GM23338 (cell line): Measurements from ENCODE around the gene TMX3. TPM values are rescaled to one million over a fixed set of nuclear protein-coding genes. Genes with fewer than 3 reads are reported as not detected.

Experiments used
- ATAC-seq: fragments of 200-7000 bp; cut with Tn5 transposase; 3 replicates; pipeline ENCODE4 v1.9.1; 2020
- DNase-seq: peaks from one replicate; pipeline ENCODE4 v3.0.0-alpha.2; 2015; ENCODE audit warnings: low spot score
- H2AFZ ChIP-seq: fragments of 200-600 bp; sonication (generic); 2 replicates; pipeline ENCODE4 v1.8.0; 2016; ENCODE audit warnings: antibody characterized with exemption, mild to moderate bottlenecking, moderate library complexity
- H3F3A ChIP-seq: fragments of 200-600 bp; sonication (generic); replicated peaks from 2 replicates; pipeline ENCODE4 v1.8.0; 2017; ENCODE audit warnings: antibody characterized with exemption, mixed run types, low read depth
- H3K27ac ChIP-seq: fragments of 200-600 bp; sonication (generic); 2 replicates; pipeline ENCODE4 v1.6.1; 2016; ENCODE audit warnings: low read depth
- H3K27me3 ChIP-seq: fragments of 200-600 bp; sonication (generic); 2 replicates; pipeline ENCODE4 v1.8.0; 2016; ENCODE audit warnings: mild to moderate bottlenecking, mixed run types, moderate library complexity; ENCODE audit not compliant: insufficient read depth
- H3K36me3 ChIP-seq: fragments of 200-600 bp; sonication (generic); 2 replicates; pipeline ENCODE4 v1.8.0; 2016; ENCODE audit warnings: mild to moderate bottlenecking; ENCODE audit not compliant: insufficient read depth
- H3K4me1 ChIP-seq: fragments of 200-600 bp; sonication (generic); 2 replicates; pipeline ENCODE4 v1.8.0; 2016; ENCODE audit warnings: mild to moderate bottlenecking, moderate library complexity; ENCODE audit not compliant: insufficient read depth
- H3K4me2 ChIP-seq: fragments of 200-600 bp; sonication (generic); 2 replicates; pipeline ENCODE4 v1.7.1; 2017; ENCODE audit warnings: mixed run types
- H3K4me3 ChIP-seq: fragments of 200-600 bp; sonication (generic); 2 replicates; pipeline ENCODE4 v1.6.1; 2016; ENCODE audit warnings: mixed run types
- H3K79me2 ChIP-seq: fragments of 200-600 bp; sonication (generic); replicated peaks from 2 replicates; pipeline ENCODE4 v1.8.0; 2017; ENCODE audit warnings: mild to moderate bottlenecking; ENCODE audit not compliant: insufficient read depth
- H3K9me2 ChIP-seq: fragments of 200-600 bp; sonication (generic); 2 replicates; pipeline ENCODE4 v1.8.0; 2017; ENCODE audit not compliant: insufficient read depth
- H4K20me1 ChIP-seq: fragments of 200-600 bp; sonication (generic); replicated peaks from 2 replicates; pipeline ENCODE4 v1.8.0; 2017; ENCODE audit warnings: mild to moderate bottlenecking; ENCODE audit not compliant: insufficient read depth
- H3K27ac Mint-ChIP-seq: 2 replicates; pipeline ENCODE4 v1.8.0; 2020; ENCODE audit warnings: inconsistent platforms, mild to moderate bottlenecking, moderate library complexity, mixed read lengths
- H3K27me3 Mint-ChIP-seq: 3 replicates; pipeline ENCODE4 v1.8.0; 2022; ENCODE audit warnings: low read depth, mild to moderate bottlenecking, moderate library complexity, mixed read lengths, inconsistent platforms; ENCODE audit not compliant: insufficient read depth, poor library complexity
- H3K36me3 Mint-ChIP-seq: 3 replicates; pipeline ENCODE4 v1.8.0; 2021; ENCODE audit warnings: low read depth, mild to moderate bottlenecking, inconsistent platforms, moderate library complexity, mixed read lengths
- H3K4me1 Mint-ChIP-seq: 3 replicates; pipeline ENCODE4 v1.8.0; 2020; ENCODE audit warnings: mild to moderate bottlenecking, inconsistent platforms, mixed read lengths
- H3K4me3 Mint-ChIP-seq: 3 replicates; pipeline ENCODE4 v1.8.0; 2021; ENCODE audit warnings: moderate library complexity, mild to moderate bottlenecking, inconsistent platforms, mixed read lengths
- H3K9me3 Mint-ChIP-seq: 3 replicates; pipeline ENCODE4 v1.8.0; 2020; ENCODE audit warnings: moderate library complexity, mild to moderate bottlenecking, inconsistent platforms, mixed read lengths
- EZH2 ChIP-seq: fragments of 200-600 bp; sonication (generic); IDR thresholded peaks from one replicate; pipeline ENCODE4 v1.8.0; 2017; ENCODE audit warnings: antibody characterized with exemption, mild to moderate bottlenecking, low read depth; ENCODE audit not compliant: unreplicated experiment
- NANOG ChIP-seq: IDR thresholded peaks from 2 replicates; pipeline ENCODE4 v1.6.1; 2016; ENCODE audit warnings: antibody characterized with exemption, borderline replicate concordance
- POLR2AphosphoS5 ChIP-seq: IDR thresholded peaks from 2 replicates; pipeline ENCODE4 v1.6.1; 2016; ENCODE audit warnings: antibody characterized with exemption, low read depth
- ZNF114 ChIP-seq: fragments of 250-450 bp; sonication (Bioruptor Pico); IDR thresholded peaks from 2 replicates; pipeline ENCODE4 v1.5.0; 2020; ENCODE audit warnings: mild to moderate bottlenecking, moderate library complexity
- polyA plus RNA-seq: library from polyadenylated mRNA; unstranded; fragments of >200 nt; fragmentation: Nextera tagmentation; extraction: Ambion mirVana; gene quantifications from 2 replicates; pipeline ENCODE4 v1.2.1, GENCODE V29; 2016
- total RNA-seq: library from RNA; depleted of rRNA; stranded (reverse); fragments of >200 nt; shearing (Covaris generic); gene quantifications from 2 replicates; pipeline ENCODE4 v1.2.3, GENCODE V29; 2014
- TF ChIP-seq, protein P1 (sequence below), 2 experiments: fragments of 200-600 bp in 1 of 2; sonication (generic) in 1 of 2; conservative IDR thresholded peaks; 2 replicates each; pipeline versions ENCODE4 v1.5.1 to v1.6.1; 2016 to 2017; ENCODE audit warnings: antibody characterized with exemption in 2 of 2, low read depth in 2 of 2, mild to moderate bottlenecking in 2 of 2, moderate library complexity in 1 of 2
- TF ChIP-seq, protein P2 (sequence below): fragments of 250-450 bp; sonication (Bioruptor Pico); IDR thresholded peaks from 2 replicates; pipeline ENCODE4 v1.5.0; 2020; ENCODE audit warnings: mild to moderate bottlenecking, moderate library complexity
- TF ChIP-seq, protein P3 (sequence below): IDR thresholded peaks from one replicate; pipeline ENCODE4 v1.6.1; 2018; ENCODE audit warnings: antibody characterized with exemption; ENCODE audit not compliant: unreplicated experiment

Gene TMX3
- total and polyA plus RNA-seq, 2 experiments from 2014 or later, result 12.4 to 40.1 TPM

DNA sequence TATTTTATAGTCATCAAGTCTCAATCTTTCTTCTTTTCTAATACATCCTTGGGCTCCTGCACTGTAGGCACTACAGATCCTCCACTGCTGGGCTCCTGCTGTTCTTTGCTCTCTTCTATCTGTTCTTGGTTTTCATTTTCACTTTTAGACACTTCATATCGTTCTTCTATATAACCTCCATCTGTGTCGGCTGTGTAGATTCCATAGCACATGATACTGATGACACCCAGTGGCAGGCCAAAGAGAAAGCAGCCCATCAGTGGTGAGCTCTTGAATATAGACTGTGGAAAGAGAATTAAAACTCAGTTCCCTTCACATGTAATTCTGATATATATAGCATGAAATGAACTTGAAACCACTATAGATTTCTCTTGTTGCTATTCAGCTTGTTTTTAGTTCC, 38.0 kb downstream of the TMX3 start:
- no peaks in the 10 kb centered on the region for H3K4me1 ChIP-seq
- Mint-ChIP-seq H3K9me3 (no peaks in the 10 kb centered on the region), H3K27me3 (peaks cover 3% of the 10 kb centered on the region), H3K36me3 (peaks cover 31% of the 10 kb centered on the region), H3K4me1 (no peaks in the 10 kb centered on the region), H3K27ac (no peak overlapping the region), H3K4me3 (no peak overlapping the region)
- H3K9me2 ChIP-seq, result no peaks in the 10 kb centered on the region
- peaks cover 4% of the 10 kb centered on the region; the same call in 1 of the 2 replicates for H3K36me3 ChIP-seq
- no peaks in the 10 kb centered on the region for H3K79me2 ChIP-seq
- no peaks in the 10 kb centered on the region for H3K27me3 ChIP-seq
- DNase-seq (no peak), ATAC-seq (no peak)
- TF ChIP-seq, protein P1, sequence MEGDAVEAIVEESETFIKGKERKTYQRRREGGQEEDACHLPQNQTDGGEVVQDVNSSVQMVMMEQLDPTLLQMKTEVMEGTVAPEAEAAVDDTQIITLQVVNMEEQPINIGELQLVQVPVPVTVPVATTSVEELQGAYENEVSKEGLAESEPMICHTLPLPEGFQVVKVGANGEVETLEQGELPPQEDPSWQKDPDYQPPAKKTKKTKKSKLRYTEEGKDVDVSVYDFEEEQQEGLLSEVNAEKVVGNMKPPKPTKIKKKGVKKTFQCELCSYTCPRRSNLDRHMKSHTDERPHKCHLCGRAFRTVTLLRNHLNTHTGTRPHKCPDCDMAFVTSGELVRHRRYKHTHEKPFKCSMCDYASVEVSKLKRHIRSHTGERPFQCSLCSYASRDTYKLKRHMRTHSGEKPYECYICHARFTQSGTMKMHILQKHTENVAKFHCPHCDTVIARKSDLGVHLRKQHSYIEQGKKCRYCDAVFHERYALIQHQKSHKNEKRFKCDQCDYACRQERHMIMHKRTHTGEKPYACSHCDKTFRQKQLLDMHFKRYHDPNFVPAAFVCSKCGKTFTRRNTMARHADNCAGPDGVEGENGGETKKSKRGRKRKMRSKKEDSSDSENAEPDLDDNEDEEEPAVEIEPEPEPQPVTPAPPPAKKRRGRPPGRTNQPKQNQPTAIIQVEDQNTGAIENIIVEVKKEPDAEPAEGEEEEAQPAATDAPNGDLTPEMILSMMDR (conservative IDR thresholded peaks at IDR 0.05; ENCODE audit: low read depth in 2 of 2), result peak in 1 of 2 experiments; percentile 24; a peak in 1 of 4 replicates
- no peak for TF ChIP-seq ZNF114 (CRISPR knock-in tag)
- TF ChIP-seq, protein P2, sequence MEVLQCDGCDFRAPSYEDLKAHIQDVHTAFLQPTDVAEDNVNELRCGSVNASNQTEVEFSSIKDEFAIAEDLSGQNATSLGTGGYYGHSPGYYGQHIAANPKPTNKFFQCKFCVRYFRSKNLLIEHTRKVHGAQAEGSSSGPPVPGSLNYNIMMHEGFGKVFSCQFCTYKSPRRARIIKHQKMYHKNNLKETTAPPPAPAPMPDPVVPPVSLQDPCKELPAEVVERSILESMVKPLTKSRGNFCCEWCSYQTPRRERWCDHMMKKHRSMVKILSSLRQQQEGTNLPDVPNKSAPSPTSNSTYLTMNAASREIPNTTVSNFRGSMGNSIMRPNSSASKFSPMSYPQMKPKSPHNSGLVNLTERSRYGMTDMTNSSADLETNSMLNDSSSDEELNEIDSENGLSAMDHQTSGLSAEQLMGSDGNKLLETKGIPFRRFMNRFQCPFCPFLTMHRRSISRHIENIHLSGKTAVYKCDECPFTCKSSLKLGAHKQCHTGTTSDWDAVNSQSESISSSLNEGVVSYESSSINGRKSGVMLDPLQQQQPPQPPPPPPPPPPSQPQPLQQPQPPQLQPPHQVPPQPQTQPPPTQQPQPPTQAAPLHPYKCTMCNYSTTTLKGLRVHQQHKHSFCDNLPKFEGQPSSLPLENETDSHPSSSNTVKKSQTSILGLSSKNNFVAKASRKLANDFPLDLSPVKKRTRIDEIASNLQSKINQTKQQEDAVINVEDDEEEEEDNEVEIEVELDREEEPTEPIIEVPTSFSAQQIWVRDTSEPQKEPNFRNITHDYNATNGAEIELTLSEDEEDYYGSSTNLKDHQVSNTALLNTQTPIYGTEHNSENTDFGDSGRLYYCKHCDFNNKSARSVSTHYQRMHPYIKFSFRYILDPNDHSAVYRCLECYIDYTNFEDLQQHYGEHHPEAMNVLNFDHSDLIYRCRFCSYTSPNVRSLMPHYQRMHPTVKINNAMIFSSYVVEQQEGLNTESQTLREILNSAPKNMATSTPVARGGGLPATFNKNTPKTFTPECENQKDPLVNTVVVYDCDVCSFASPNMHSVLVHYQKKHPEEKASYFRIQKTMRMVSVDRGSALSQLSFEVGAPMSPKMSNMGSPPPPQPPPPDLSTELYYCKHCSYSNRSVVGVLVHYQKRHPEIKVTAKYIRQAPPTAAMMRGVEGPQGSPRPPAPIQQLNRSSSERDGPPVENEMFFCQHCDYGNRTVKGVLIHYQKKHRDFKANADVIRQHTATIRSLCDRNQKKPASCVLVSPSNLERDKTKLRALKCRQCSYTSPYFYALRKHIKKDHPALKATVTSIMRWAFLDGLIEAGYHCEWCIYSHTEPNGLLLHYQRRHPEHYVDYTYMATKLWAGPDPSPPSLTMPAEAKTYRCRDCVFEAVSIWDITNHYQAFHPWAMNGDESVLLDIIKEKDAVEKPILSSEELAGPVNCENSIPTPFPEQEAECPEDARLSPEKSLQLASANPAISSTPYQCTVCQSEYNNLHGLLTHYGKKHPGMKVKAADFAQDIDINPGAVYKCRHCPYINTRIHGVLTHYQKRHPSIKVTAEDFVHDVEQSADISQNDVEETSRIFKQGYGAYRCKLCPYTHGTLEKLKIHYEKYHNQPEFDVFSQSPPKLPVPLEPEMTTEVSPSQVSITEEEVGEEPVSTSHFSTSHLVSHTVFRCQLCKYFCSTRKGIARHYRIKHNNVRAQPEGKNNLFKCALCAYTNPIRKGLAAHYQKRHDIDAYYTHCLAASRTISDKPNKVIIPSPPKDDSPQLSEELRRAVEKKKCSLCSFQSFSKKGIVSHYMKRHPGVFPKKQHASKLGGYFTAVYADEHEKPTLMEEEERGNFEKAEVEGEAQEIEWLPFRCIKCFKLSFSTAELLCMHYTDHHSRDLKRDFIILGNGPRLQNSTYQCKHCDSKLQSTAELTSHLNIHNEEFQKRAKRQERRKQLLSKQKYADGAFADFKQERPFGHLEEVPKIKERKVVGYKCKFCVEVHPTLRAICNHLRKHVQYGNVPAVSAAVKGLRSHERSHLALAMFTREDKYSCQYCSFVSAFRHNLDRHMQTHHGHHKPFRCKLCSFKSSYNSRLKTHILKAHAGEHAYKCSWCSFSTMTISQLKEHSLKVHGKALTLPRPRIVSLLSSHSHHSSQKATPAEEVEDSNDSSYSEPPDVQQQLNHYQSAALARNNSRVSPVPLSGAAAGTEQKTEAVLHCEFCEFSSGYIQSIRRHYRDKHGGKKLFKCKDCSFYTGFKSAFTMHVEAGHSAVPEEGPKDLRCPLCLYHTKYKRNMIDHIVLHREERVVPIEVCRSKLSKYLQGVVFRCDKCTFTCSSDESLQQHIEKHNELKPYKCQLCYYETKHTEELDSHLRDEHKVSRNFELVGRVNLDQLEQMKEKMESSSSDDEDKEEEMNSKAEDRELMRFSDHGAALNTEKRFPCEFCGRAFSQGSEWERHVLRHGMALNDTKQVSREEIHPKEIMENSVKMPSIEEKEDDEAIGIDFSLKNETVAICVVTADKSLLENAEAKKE (CRISPR knock-in tag), result no peak
- H3K4me3 ChIP-seq, result no peak overlapping the region
- no peak overlapping the region for H3K4me2 ChIP-seq
- no peaks in the 10 kb centered on the region for H3F3A ChIP-seq
- no peak overlapping the region for H2AFZ ChIP-seq
- no peaks in the 10 kb centered on the region; the same call in 1 of the 2 replicates for H4K20me1 ChIP-seq
- H3K27ac ChIP-seq, result no peak overlapping the region

DNA sequence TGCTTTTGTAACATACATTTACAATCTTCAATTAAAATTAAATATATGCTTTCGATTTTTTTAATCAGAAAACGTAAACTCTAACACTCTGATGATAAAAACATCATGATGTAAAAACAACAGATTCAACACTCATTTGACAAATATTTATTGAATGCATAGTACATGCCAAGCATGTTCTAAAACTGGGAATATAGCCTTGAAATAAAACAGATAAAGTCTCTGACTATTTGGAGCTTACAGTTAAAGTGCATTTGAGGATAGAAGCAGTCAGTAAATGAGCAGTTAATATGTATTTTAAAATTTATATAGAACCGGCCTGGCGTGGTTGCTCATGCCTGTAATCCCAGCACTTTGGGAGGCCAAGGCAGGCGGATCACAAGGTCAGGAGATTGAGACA, 47.8 kb downstream of the TMX3 start:
- H3K4me3 Mint-ChIP-seq, result no peak overlapping the region
- Histone ChIP-seq H3K4me3 (no peak overlapping the region), H3K4me2 (no peak overlapping the region), H4K20me1 (no peaks in the 10 kb centered on the region), H3K36me3 (no peaks in the 10 kb centered on the region), H2AFZ (no peak overlapping the region), H3K9me2 (no peaks in the 10 kb centered on the region), H3K27me3 (no peaks in the 10 kb centered on the region), H3K4me1 (no peaks in the 10 kb centered on the region), H3F3A (no peaks in the 10 kb centered on the region), H3K27ac (no peak overlapping the region), H3K79me2 (no peaks in the 10 kb centered on the region)
- no peak for ATAC-seq
- H3K27ac Mint-ChIP-seq, result no peak overlapping the region
- H3K4me1 Mint-ChIP-seq, result 0 out of 3 replicates have a peak, but pooled peaks cover 2% of the 10 kb centered on the region
- H3K27me3 Mint-ChIP-seq, result peaks cover 2% of the 10 kb centered on the region
- no peaks in the 10 kb centered on the region for H3K9me3 Mint-ChIP-seq
- no peak for DNase-seq
- no peaks in the 10 kb centered on the region; the same call in 2 of the 3 replicates for H3K36me3 Mint-ChIP-seq
- no peak for TF ChIP-seq EZH2
- no peak for TF ChIP-seq ZNF114 (CRISPR knock-in tag)
- TF ChIP-seq, protein P3, sequence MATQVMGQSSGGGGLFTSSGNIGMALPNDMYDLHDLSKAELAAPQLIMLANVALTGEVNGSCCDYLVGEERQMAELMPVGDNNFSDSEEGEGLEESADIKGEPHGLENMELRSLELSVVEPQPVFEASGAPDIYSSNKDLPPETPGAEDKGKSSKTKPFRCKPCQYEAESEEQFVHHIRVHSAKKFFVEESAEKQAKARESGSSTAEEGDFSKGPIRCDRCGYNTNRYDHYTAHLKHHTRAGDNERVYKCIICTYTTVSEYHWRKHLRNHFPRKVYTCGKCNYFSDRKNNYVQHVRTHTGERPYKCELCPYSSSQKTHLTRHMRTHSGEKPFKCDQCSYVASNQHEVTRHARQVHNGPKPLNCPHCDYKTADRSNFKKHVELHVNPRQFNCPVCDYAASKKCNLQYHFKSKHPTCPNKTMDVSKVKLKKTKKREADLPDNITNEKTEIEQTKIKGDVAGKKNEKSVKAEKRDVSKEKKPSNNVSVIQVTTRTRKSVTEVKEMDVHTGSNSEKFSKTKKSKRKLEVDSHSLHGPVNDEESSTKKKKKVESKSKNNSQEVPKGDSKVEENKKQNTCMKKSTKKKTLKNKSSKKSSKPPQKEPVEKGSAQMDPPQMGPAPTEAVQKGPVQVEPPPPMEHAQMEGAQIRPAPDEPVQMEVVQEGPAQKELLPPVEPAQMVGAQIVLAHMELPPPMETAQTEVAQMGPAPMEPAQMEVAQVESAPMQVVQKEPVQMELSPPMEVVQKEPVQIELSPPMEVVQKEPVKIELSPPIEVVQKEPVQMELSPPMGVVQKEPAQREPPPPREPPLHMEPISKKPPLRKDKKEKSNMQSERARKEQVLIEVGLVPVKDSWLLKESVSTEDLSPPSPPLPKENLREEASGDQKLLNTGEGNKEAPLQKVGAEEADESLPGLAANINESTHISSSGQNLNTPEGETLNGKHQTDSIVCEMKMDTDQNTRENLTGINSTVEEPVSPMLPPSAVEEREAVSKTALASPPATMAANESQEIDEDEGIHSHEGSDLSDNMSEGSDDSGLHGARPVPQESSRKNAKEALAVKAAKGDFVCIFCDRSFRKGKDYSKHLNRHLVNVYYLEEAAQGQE, result no peak
- TF ChIP-seq NANOG, result no peak
- no peak for TF ChIP-seq POLR2AphosphoS5
- TF ChIP-seq, protein P1 (conservative IDR thresholded peaks at IDR 0.05; ENCODE audit: low read depth in 2 of 2), result no peak
